Osteoblast (primary cell): ENCODE data around the gene TENM4. TPM values are rescaled to one million over a fixed set of nuclear protein-coding genes. Genes with fewer than 3 reads are reported as not detected.

Source experiments
- DNase-seq: peaks from one replicate; pipeline ENCODE4 v3.0.0; 2011; ENCODE audit warnings: low spot score, mixed read lengths; ENCODE audit not compliant: insufficient read length; ENCODE audit errors: missing footprints
- H2AFZ ChIP-seq: 2 replicates; pipeline ENCODE4 v1.6.0; 2011; ENCODE audit warnings: mild to moderate bottlenecking, low read length
- H3K27ac ChIP-seq: 2 replicates; pipeline ENCODE4 v1.5.1; 2011; ENCODE audit warnings: mild to moderate bottlenecking, low read depth, low read length, moderate library complexity
- H3K27me3 ChIP-seq: 2 replicates; pipeline ENCODE4 v1.6.0; 2012; ENCODE audit warnings: mild to moderate bottlenecking, control low read depth, inconsistent platforms, low read length, moderate library complexity; ENCODE audit not compliant: insufficient read depth
- H3K36me3 ChIP-seq: 2 replicates; pipeline ENCODE4 v1.5.1; 2011; ENCODE audit warnings: mild to moderate bottlenecking, low read length, control low read depth, moderate library complexity; ENCODE audit not compliant: insufficient read depth
- H3K4me1 ChIP-seq: 2 replicates; pipeline ENCODE4 v1.5.1; 2011; ENCODE audit warnings: mild to moderate bottlenecking, low read length, control low read depth, moderate library complexity; ENCODE audit not compliant: insufficient read depth
- H3K4me2 ChIP-seq: 2 replicates; pipeline ENCODE4 v1.6.0; 2011; ENCODE audit warnings: mild to moderate bottlenecking, low read length; ENCODE audit not compliant: insufficient read depth
- H3K4me3 ChIP-seq: fragments of 200-600 bp; sonication (generic); 3 replicates; pipeline ENCODE4 v1.5.1; 2012; ENCODE audit warnings: mild to moderate bottlenecking, low read length, inconsistent platforms; ENCODE audit not compliant: insufficient read depth
- H3K79me2 ChIP-seq: 2 replicates; pipeline ENCODE4 v1.6.0; 2012; ENCODE audit warnings: mild to moderate bottlenecking, low read length, control low read depth, inconsistent platforms; ENCODE audit not compliant: insufficient read depth
- H3K9me3 ChIP-seq: 2 replicates; pipeline ENCODE4 v1.5.1; 2011; ENCODE audit warnings: low read depth, low read length, control low read depth
- H4K20me1 ChIP-seq: 2 replicates; pipeline ENCODE4 v1.6.0; 2012; ENCODE audit warnings: mild to moderate bottlenecking, low read length, control low read depth; ENCODE audit not compliant: insufficient read depth
- total RNA-seq: library from RNA; depleted of rRNA; stranded (reverse); fragments of >200 nt; gene quantifications from 2 replicates; pipeline ENCODE4 v1.2.3, GENCODE V29; 2012
- TF ChIP-seq, protein P1 (sequence below): IDR thresholded peaks from 2 replicates; pipeline ENCODE4 v1.5.1; 2011; ENCODE audit warnings: mild to moderate bottlenecking, low read depth, low read length, moderate library complexity; ENCODE audit errors: extremely low read depth

TENM4 gene
- total RNA-seq, 1 donor: 63.3 TPM

DNA sequence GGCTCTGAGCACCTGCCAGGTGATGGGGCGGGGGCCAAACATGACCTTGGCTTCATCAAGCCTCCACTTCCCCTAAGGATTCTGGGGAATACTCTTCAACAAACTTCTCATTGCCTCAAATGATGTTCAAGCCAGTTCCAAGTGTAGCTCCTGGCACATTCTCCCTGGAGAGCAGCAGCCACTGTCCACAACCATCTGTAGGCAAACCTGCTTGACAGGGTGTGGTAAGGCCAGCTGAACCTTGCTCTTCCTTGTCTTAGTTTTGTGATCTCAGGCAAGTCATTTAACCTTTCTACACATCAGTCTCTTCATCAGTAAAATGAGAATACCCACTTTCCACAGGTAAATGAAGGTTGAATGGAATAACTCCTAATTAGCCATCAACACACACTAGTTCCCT, 323.3 kb downstream of the TENM4 start:
- H2AFZ ChIP-seq: no peak overlapping the region
- H3K9me3 ChIP-seq: no peaks in the 10 kb centered on the region
- no peaks in the 10 kb centered on the region for H3K4me1 ChIP-seq
- H3K36me3 ChIP-seq: no peaks in the 10 kb centered on the region
- no peaks in the 10 kb centered on the region for H3K79me2 ChIP-seq
- H3K4me3 ChIP-seq: no peak overlapping the region
- DNase-seq: no peak
- no peaks in the 10 kb centered on the region for H3K27me3 ChIP-seq
- no peak overlapping the region for H3K4me2 ChIP-seq
- H4K20me1 ChIP-seq: no peaks in the 10 kb centered on the region
- TF ChIP-seq, protein P1, sequence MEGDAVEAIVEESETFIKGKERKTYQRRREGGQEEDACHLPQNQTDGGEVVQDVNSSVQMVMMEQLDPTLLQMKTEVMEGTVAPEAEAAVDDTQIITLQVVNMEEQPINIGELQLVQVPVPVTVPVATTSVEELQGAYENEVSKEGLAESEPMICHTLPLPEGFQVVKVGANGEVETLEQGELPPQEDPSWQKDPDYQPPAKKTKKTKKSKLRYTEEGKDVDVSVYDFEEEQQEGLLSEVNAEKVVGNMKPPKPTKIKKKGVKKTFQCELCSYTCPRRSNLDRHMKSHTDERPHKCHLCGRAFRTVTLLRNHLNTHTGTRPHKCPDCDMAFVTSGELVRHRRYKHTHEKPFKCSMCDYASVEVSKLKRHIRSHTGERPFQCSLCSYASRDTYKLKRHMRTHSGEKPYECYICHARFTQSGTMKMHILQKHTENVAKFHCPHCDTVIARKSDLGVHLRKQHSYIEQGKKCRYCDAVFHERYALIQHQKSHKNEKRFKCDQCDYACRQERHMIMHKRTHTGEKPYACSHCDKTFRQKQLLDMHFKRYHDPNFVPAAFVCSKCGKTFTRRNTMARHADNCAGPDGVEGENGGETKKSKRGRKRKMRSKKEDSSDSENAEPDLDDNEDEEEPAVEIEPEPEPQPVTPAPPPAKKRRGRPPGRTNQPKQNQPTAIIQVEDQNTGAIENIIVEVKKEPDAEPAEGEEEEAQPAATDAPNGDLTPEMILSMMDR: no peak
- no peak overlapping the region for H3K27ac ChIP-seq

DNA sequence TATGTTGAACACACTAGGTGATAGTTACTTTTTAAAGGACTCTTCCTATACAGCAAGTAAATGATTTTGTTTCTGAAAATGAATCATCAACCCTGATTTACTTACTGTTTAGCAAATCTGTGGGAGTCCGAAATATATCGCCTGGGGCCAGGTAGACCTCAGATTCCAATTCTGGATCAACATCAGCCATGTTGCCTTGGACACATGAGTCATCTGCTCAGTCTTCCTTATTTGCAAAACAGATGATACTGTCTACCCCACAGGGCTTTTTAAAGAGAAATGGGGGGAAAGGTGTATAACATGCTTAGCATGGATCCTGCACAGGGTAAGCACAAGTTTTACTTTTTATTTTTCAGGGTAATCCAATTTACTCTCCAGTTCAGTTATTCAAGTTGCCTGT, 324.2 kb downstream of the TENM4 start:
- H3K27me3 ChIP-seq: no peaks in the 10 kb centered on the region
- H3K27ac ChIP-seq: no peak overlapping the region
- no peaks in the 10 kb centered on the region for H4K20me1 ChIP-seq
- H3K79me2 ChIP-seq: no peaks in the 10 kb centered on the region
- no peak overlapping the region for H3K4me2 ChIP-seq
- H3K4me1 ChIP-seq: no peaks in the 10 kb centered on the region
- TF ChIP-seq, protein P1: no peak
- H3K4me3 ChIP-seq: no peak overlapping the region
- H3K36me3 ChIP-seq: no peaks in the 10 kb centered on the region
- no peak overlapping the region for H2AFZ ChIP-seq
- no peak for DNase-seq
- no peaks in the 10 kb centered on the region for H3K9me3 ChIP-seq

DNA sequence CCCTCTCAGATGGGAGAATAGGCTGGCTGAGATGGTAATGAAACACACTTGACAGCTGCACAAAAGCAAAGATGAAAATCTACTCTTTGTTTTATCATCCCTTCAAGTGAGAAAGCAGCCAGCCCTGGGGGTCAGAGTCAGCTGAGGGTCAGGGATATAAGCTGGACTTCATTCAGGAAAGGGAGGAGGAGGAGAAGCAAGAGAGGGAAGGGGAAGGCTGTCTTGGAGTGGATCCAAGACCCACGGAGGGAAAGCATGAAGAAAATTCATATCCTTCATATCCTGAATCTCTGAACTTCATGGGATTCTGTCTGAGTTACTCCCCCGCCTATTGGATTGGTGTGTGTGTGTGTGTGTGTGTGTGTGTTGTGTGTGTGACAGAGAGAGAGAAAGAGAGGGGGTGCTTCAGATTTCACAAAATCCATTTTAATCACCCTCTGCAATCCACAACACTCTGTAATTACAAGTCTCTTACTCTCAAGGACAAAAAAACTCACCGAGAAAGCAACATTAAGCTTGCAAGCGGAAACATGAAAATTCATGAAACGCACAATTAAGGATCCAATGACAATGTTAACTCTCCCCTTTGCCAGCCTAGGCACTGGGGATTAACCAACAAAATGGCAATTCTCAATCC, 327.7 kb downstream of the TENM4 start:
- TF ChIP-seq, protein P1: no peak
- no peak overlapping the region for H3K4me2 ChIP-seq
- no peak overlapping the region for H3K27ac ChIP-seq
- H3K27me3 ChIP-seq: no peaks in the 10 kb centered on the region
- H3K79me2 ChIP-seq: no peaks in the 10 kb centered on the region
- no peaks in the 10 kb centered on the region for H4K20me1 ChIP-seq
- DNase-seq: no peak
- no peak overlapping the region for H2AFZ ChIP-seq
- H3K4me3 ChIP-seq: no peak overlapping the region
- no peaks in the 10 kb centered on the region for H3K9me3 ChIP-seq
- H3K4me1 ChIP-seq: no peaks in the 10 kb centered on the region
- no peaks in the 10 kb centered on the region for H3K36me3 ChIP-seq

DNA sequence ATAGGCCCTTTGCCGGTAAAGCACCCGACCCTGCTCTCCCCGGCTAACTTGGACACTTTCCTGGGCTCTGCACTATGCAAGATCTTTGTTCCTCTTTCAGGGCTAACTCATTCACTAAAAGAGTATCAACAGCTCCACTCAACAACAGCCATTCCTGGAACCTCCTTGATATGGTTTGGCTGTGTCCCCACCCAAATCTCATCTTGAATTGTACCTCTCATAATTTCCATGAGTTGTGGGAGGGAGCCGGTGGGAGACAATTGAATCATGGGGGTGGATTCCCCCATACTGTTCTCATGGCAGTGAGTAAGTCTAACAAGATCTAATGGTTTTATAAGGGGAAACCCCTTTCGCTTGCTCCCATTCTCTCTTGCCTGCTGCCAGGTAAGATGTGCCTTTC, 330.0 kb downstream of the TENM4 start:
- no peaks in the 10 kb centered on the region for H3K27me3 ChIP-seq
- no peaks in the 10 kb centered on the region for H3K36me3 ChIP-seq
- no peaks in the 10 kb centered on the region for H3K4me1 ChIP-seq
- no peaks in the 10 kb centered on the region for H3K9me3 ChIP-seq
- no peak overlapping the region for H3K27ac ChIP-seq
- no peak overlapping the region for H3K4me2 ChIP-seq
- H3K4me3 ChIP-seq: no peak overlapping the region
- no peak for DNase-seq
- no peaks in the 10 kb centered on the region for H3K79me2 ChIP-seq
- H4K20me1 ChIP-seq: no peaks in the 10 kb centered on the region
- TF ChIP-seq, protein P1: no peak
- no peak overlapping the region for H2AFZ ChIP-seq
